Measurements from ENCODE around the gene OR1D5.
"Not testable (repeated sequence)": the region's sequence is repeated elsewhere in the genome, so short reads cannot be mapped to it uniquely, and the experiment has no call there.

OR1D5 gene, protein sequence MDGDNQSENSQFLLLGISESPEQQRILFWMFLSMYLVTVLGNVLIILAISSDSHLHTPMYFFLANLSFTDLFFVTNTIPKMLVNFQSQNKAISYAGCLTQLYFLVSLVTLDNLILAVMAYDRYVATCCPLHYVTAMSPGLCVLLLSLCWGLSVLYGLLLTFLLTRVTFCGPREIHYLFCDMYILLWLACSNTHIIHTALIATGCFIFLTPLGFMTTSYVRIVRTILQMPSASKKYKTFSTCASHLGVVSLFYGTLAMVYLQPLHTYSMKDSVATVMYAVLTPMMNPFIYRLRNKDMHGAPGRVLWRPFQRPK

DNA sequence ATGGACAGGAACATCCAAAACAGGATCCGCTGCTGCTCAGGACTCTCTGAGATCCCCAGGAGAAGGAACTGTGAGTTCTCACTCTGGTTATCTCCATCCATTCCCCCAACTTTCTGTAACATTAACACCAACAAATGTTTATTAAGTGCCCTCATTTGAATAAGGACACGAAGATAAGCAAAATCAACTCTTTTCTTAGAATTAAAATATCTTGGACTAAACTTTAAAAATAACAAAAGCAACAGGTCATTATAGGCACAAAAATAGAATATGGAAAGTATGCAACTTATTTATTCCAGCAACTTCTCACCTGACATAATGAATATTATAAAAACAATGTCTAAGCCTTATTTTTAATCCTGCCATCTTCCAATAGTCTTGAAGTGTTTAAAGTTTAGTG is at the start of gene OR1D5:
Gene OR1D5, minus strand, starts transcription at position 101 of the 400 bp plus-strand sequence. Its CDS starts 0 bp downstream, at position 101.
- H3K4me3 ChIP-seq (ENCODE audit: low read length); H4K20me1 ChIP-seq (ENCODE audit: insufficient read depth, low read length); H3K27ac ChIP-seq (ENCODE audit: low read length); H3K9ac ChIP-seq (ENCODE audit: low read length); H3K4me2 ChIP-seq (ENCODE audit: low read length); H3K36me3 ChIP-seq (replicated peaks; ENCODE audit: low read depth, low read length); H3K9me3 ChIP-seq (ENCODE audit: insufficient read depth, low read length); H3K27me3 ChIP-seq (ENCODE audit: low read depth, low read length); H3K79me2 ChIP-seq (ENCODE audit: low read length); H3K4me1 ChIP-seq (ENCODE audit: low read length); H2AFZ ChIP-seq (ENCODE audit: low read depth, low read length): not testable (repeated sequence)

DNA sequence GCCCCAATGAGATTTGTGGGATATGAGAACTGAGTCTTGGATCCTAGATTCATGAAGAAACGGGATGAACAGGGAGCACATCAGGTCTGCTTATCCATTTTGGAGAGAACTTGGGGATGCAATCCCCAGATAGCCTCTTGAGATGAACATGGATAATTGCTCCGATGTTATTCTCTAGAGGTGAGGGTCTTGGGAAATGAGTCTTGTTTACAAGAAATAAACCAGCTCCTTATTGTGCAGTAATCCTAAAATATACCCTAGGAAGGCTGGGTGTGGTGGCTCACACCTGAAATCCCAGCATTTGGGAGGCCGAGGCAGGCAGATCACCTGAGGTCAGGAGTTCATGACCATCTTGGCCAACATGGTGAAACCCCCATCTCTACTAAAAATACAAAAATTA is 40.9 kb upstream of the OR1D5 start, which contains the start of gene OR1D2:
Gene OR1D2, minus strand, starts transcription at position 101 of the 400 bp plus-strand sequence. CDS start 11,426 bp downstream, outside the sequence.
- no peaks in the 10 kb centered on the region for H3K79me2 ChIP-seq (ENCODE audit: low read length)
- H3K4me2 ChIP-seq (ENCODE audit: low read length), result no peak within 1 kb of the TSS
- no peaks in the 10 kb centered on the region for H4K20me1 ChIP-seq (ENCODE audit: insufficient read depth, low read length)
- H3K9ac ChIP-seq (ENCODE audit: low read length), result no peak within 1 kb of the TSS
- H3K4me1 ChIP-seq (ENCODE audit: low read length), result no peaks in the 10 kb centered on the region
- H3K4me3 ChIP-seq (ENCODE audit: low read length), result no peak within 1 kb of the TSS
- TF ChIP-seq EZH2phosphoT487 (IDR thresholded peaks at IDR 0.05; ENCODE audit: low read depth), result no peak
- TF ChIP-seq, protein P1, sequence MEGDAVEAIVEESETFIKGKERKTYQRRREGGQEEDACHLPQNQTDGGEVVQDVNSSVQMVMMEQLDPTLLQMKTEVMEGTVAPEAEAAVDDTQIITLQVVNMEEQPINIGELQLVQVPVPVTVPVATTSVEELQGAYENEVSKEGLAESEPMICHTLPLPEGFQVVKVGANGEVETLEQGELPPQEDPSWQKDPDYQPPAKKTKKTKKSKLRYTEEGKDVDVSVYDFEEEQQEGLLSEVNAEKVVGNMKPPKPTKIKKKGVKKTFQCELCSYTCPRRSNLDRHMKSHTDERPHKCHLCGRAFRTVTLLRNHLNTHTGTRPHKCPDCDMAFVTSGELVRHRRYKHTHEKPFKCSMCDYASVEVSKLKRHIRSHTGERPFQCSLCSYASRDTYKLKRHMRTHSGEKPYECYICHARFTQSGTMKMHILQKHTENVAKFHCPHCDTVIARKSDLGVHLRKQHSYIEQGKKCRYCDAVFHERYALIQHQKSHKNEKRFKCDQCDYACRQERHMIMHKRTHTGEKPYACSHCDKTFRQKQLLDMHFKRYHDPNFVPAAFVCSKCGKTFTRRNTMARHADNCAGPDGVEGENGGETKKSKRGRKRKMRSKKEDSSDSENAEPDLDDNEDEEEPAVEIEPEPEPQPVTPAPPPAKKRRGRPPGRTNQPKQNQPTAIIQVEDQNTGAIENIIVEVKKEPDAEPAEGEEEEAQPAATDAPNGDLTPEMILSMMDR (IDR thresholded peaks at IDR 0.05; ENCODE audit: low read depth, low read length), result no peak
- H3K27me3 ChIP-seq (ENCODE audit: low read depth, low read length), result no peaks in the 10 kb centered on the region
- no peaks in the 10 kb centered on the region for H3K36me3 ChIP-seq (replicated peaks; ENCODE audit: low read depth, low read length)
- no peak within 1 kb of the TSS for H3K27ac ChIP-seq (ENCODE audit: low read length)
- no peak within 1 kb of the TSS for H2AFZ ChIP-seq (ENCODE audit: low read depth, low read length)
- no peaks in the 10 kb centered on the region for H3K9me3 ChIP-seq (ENCODE audit: insufficient read depth, low read length)

DNA sequence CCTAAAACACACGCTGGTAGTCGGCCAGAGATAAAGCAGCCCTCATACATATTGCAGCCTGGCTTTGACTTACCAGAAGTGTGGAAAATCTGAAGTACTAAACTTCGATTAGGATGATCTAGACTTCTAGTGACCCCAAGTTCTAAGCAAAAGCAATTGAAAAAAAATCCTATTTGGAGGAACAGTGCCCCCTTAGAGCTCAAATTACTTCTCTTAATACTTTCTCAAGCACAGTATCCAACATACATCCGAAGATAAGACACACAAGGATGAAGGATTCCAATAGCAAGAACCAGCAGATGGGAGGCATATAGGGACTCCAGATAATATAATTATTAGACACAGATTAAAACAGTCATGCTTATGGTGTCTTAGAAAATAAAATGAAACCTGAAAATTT is 10.4 kb upstream of the OR1D5 start:
- H4K20me1 ChIP-seq (ENCODE audit: insufficient read depth, low read length); H3K9ac ChIP-seq (ENCODE audit: low read length); H2AFZ ChIP-seq (ENCODE audit: low read depth, low read length); H3K4me2 ChIP-seq (ENCODE audit: low read length); H3K4me1 ChIP-seq (ENCODE audit: low read length); H3K27ac ChIP-seq (ENCODE audit: low read length); H3K9me3 ChIP-seq (ENCODE audit: insufficient read depth, low read length); H3K27me3 ChIP-seq (ENCODE audit: low read depth, low read length); H3K4me3 ChIP-seq (ENCODE audit: low read length); H3K79me2 ChIP-seq (ENCODE audit: low read length); H3K36me3 ChIP-seq (replicated peaks; ENCODE audit: low read depth, low read length): not testable (repeated sequence)

DNA sequence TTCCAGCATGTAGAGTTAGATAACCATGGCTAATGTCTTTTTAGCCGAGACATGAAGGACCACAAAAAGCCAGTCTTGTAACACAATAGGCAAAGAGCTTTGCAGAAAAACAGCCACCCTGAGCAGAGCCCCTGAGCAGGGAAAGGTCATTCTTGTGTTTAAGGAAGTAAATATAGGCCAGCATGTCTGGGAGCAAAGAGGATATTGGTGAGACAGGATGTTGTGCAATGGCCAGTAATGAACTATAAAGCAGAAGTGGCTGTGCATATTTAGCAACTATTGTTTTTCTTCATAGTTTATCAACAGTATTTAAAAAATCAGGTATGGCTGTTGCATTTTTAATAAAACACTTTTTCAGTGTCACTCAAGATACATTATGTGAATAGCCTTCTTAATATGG is 1.8 kb upstream of the OR1D5 start:
- H3K4me2 ChIP-seq (ENCODE audit: low read length); H3K36me3 ChIP-seq (replicated peaks; ENCODE audit: low read depth, low read length); H3K9me3 ChIP-seq (ENCODE audit: insufficient read depth, low read length); H3K9ac ChIP-seq (ENCODE audit: low read length); H4K20me1 ChIP-seq (ENCODE audit: insufficient read depth, low read length); H3K27ac ChIP-seq (ENCODE audit: low read length); H3K4me1 ChIP-seq (ENCODE audit: low read length); H3K79me2 ChIP-seq (ENCODE audit: low read length); H3K4me3 ChIP-seq (ENCODE audit: low read length); H2AFZ ChIP-seq (ENCODE audit: low read depth, low read length); H3K27me3 ChIP-seq (ENCODE audit: low read depth, low read length): not testable (repeated sequence)

DNA sequence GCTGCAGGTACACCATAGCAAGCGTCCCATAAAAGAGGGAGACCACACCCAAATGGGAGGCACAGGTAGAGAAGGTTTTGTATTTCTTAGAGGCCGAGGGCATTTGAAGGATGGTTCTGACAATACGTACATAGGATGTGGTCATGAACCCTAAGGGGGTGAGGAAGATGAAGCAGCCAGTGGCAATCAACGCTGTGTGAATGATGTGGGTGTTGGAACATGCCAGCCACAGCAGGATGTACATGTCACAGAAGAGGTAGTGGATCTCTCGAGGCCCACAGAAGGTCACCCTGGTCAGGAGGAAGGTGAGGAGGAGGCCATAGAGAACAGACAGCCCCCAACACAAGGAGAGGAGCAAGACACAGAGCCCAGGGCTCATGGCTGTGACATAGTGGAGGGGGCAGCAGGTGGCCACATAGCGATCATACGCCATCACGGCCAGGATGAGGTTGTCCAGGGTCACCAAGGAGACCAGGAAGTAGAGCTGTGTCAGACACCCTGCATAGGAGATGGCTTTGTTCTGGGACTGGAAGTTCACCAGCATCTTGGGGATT is 506 bp downstream of the OR1D5 start:
- not testable (repeated sequence) for H3K27me3 ChIP-seq (ENCODE audit: low read depth, low read length); H3K9ac ChIP-seq (ENCODE audit: low read length); H3K9me3 ChIP-seq (ENCODE audit: insufficient read depth, low read length); H3K4me1 ChIP-seq (ENCODE audit: low read length); H2AFZ ChIP-seq (ENCODE audit: low read depth, low read length); H3K79me2 ChIP-seq (ENCODE audit: low read length); H3K27ac ChIP-seq (ENCODE audit: low read length); H3K4me2 ChIP-seq (ENCODE audit: low read length); H3K4me3 ChIP-seq (ENCODE audit: low read length); H4K20me1 ChIP-seq (ENCODE audit: insufficient read depth, low read length); H3K36me3 ChIP-seq (replicated peaks; ENCODE audit: low read depth, low read length)

DNA sequence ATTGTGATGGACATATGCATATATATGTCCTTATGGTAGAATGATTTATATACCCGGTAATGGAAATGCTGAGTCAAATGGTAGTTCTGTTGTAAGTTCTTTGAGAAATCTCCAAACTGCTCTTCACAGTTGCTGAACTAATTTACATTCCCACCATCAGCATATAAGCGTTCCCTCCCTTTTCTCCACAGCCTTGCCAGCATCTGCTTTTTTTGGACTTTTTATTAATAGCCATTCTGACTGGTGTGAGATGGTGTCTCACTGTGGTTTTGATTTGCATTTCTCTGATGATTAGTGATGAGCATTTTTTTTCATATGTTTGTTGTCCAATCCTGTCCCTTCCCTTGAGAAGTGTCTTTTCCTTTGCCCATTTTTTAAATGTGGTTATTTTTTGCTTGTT is 8.5 kb downstream of the OR1D5 start:
- H3K9me3 ChIP-seq (ENCODE audit: insufficient read depth, low read length); H3K36me3 ChIP-seq (replicated peaks; ENCODE audit: low read depth, low read length); H3K27me3 ChIP-seq (ENCODE audit: low read depth, low read length); H2AFZ ChIP-seq (ENCODE audit: low read depth, low read length); H3K9ac ChIP-seq (ENCODE audit: low read length); H3K79me2 ChIP-seq (ENCODE audit: low read length); H3K27ac ChIP-seq (ENCODE audit: low read length); H3K4me1 ChIP-seq (ENCODE audit: low read length); H4K20me1 ChIP-seq (ENCODE audit: insufficient read depth, low read length); H3K4me2 ChIP-seq (ENCODE audit: low read length); H3K4me3 ChIP-seq (ENCODE audit: low read length): not testable (repeated sequence)

All from OCI-LY3 (cell line).